ENCODE results near the gene EPM2AIP1. TPM values are rescaled to one million over a fixed set of nuclear protein-coding genes. Genes with fewer than 3 reads are reported as not detected.

Gene EPM2AIP1
- total RNA-seq, 2 experiments from 2014 or later = 20.0 to 21.3 TPM

DNA sequence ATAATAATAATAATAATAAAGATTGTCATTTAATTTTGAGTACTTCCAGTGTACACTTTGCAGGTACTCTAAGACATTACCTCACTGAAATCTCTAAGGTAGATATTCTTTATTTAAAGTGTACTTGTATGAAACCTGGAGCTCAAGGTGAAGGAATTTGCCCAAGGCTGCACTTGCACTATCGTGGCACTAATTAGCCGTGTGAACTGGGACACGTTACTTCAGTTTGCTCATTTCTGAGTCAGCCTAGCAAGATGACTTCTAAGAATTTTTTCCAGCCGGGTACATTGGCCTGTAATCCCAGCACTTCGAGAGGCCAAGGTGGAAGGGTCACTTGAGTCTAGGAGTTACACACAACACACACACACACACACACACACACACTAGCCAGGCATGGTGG, 33.9 kb upstream of the EPM2AIP1 start:
- ChIA-PET CTCF (interaction anchor here (0.6 kb wide), 1 partner anchor 159 kb away, joined by 3 read pairs; no protein-coding TSS in a partner anchor), POLR2A (no interaction called here)
- Mint-ChIP-seq H3K9me3 (no peaks in the 10 kb centered on the region), H3K4me1 (peaks cover 16% of the 10 kb centered on the region), H3K4me3 (no peak overlapping the region), H3K36me3 (ENCODE audit: low read depth) (peaks cover 58% of the 10 kb centered on the region), H3K27me3 (no peaks in the 10 kb centered on the region), H3K27ac (no peak overlapping the region)
- DNase-seq = no peak

- CTCF ChIA-PET = interaction anchor here (1.3 kb wide), 1 partner anchor 188 kb away, joined by 3 read pairs; no protein-coding TSS in a partner anchor
- H3K27me3 Mint-ChIP-seq = no peaks in the 10 kb centered on the region
- H3K4me3 Mint-ChIP-seq = no peak overlapping the region
- peaks cover 13% of the 10 kb centered on the region for H3K4me1 Mint-ChIP-seq
- H3K27ac Mint-ChIP-seq = no peak overlapping the region
- no peaks in the 10 kb centered on the region for H3K9me3 Mint-ChIP-seq
- DNase-seq = no peak
- POLR2A ChIA-PET = interaction anchor here (0.6 kb wide), 1 partner anchor 227 kb away, joined by 3 read pairs; no protein-coding TSS in a partner anchor
- peaks cover 58% of the 10 kb centered on the region for H3K36me3 Mint-ChIP-seq (ENCODE audit: low read depth)
Measured at GRCh38 chr3:37025561-37026335, 32.8 kb upstream of the EPM2AIP1 start.

DNA sequence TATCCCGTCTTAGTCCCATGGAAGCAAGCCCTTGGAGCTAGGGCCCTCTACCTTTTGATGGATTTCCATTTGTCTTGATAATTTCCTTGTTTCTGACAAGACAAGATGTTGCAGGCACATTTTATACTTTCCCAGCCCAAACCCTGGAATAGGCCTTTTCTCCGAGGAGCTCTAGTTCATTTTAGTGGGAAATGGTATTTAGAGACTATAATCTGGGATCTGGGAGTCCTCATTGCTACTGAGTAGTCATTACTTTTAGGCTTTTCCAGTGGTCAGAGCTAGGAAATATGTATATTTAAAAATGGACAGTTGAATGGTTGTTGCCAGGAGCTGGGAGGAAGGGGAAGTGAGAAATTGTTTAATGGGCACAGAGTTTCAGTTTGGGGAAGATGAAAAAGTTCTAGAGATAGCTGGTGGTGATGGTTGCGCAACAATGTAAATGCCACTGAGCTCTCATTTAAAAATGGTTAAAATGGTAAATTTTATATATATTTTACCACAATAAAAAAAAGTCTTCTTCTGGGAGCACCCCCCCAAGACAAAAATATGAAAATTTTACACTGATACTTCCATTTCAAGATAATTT, 32.0 kb upstream of the EPM2AIP1 start:
- no peak for DNase-seq
- Mint-ChIP-seq H3K9me3 (no peaks in the 10 kb centered on the region), H3K4me1 (peaks cover 10% of the 10 kb centered on the region), H3K4me3 (no peak overlapping the region), H3K36me3 (ENCODE audit: low read depth) (peaks cover 64% of the 10 kb centered on the region), H3K27me3 (no peaks in the 10 kb centered on the region), H3K27ac (no peak overlapping the region)
- CTCF ChIA-PET = interaction anchor here (1.2 to 1.3 kb wide), 2 partner anchors 189 to 262 kb away, joined by 3 read pairs; no protein-coding TSS in a partner anchor
- POLR2A ChIA-PET = interaction anchor here (0.6 kb wide), 2 partner anchors 10 to 48 kb away, joined by 3 to 5 read pairs; no protein-coding TSS in a partner anchor

DNA sequence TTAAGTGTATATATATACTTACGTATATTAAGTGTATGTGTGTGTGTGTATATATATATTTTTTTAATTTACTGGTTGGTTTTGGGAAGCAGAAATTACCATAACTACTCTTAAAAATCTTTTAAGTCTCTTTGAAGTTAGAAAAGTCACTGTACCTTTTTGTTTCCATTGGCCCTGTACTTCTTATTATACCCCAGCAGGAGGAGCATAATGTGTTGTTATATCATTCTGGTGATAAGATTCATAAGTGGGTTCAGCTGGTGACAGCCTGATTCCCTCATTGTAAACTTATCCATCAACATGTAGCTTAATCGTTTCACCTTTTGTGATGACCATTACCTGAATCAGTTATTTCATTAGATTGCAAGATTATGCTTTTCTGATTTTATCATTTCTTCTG, 31.2 kb upstream of the EPM2AIP1 start:
- Mint-ChIP-seq H3K4me3 (no peak overlapping the region), H3K36me3 (ENCODE audit: low read depth) (peaks cover 69% of the 10 kb centered on the region), H3K27ac (no peak overlapping the region), H3K9me3 (no peaks in the 10 kb centered on the region), H3K27me3 (no peaks in the 10 kb centered on the region), H3K4me1 (peaks cover 10% of the 10 kb centered on the region)
- ChIA-PET CTCF (interaction anchor here (1.2 to 1.3 kb wide), 2 partner anchors 190 to 263 kb away, joined by 3 read pairs; no protein-coding TSS in a partner anchor), POLR2A (interaction anchor here (0.5 kb wide), 1 partner anchor 76 kb away, joined by 5 read pairs; no protein-coding TSS in a partner anchor)
- no peak for DNase-seq

- ChIA-PET CTCF (no interaction called here), POLR2A (no interaction called here)
- no peaks in the 10 kb centered on the region for H3K27me3 Mint-ChIP-seq
- no peak for DNase-seq
- no peak overlapping the region for H3K4me3 Mint-ChIP-seq
- no peaks in the 10 kb centered on the region for H3K9me3 Mint-ChIP-seq
- H3K27ac Mint-ChIP-seq = no peak overlapping the region
- H3K36me3 Mint-ChIP-seq (ENCODE audit: low read depth) = peaks cover 65% of the 10 kb centered on the region
- H3K4me1 Mint-ChIP-seq = no peaks in the 10 kb centered on the region
Measured at GRCh38 chr3:37017683-37018082, 24.8 kb upstream of the EPM2AIP1 start.

GRCh38 chr3:37016903-37017302, 24.0 kb upstream of the EPM2AIP1 start:
- no peak overlapping the region for H3K27ac Mint-ChIP-seq
- H3K9me3 Mint-ChIP-seq = no peaks in the 10 kb centered on the region
- peaks cover 62% of the 10 kb centered on the region for H3K36me3 Mint-ChIP-seq (ENCODE audit: low read depth)
- no peaks in the 10 kb centered on the region for H3K27me3 Mint-ChIP-seq
- H3K4me3 Mint-ChIP-seq = no peak overlapping the region
- ChIA-PET CTCF (no interaction called here), POLR2A (no interaction called here)
- DNase-seq = no peak
- H3K4me1 Mint-ChIP-seq = no peaks in the 10 kb centered on the region

- no peak overlapping the region for H3K27ac Mint-ChIP-seq
- POLR2A ChIA-PET = interaction anchor here (0.6 kb wide), 1 partner anchor 9 kb away, joined by 5 read pairs; no protein-coding TSS in a partner anchor
Measured at GRCh38 chr3:37015642-37016041, 22.7 kb upstream of the EPM2AIP1 start.

GRCh38 chr3:37014620-37015019, 21.7 kb upstream of the EPM2AIP1 start:
- ChIA-PET CTCF (no interaction called here), POLR2A (no interaction called here)
- no peaks in the 10 kb centered on the region for H3K9me3 Mint-ChIP-seq
- peaks cover 53% of the 10 kb centered on the region for H3K36me3 Mint-ChIP-seq (ENCODE audit: low read depth)
- no peak overlapping the region for H3K4me3 Mint-ChIP-seq
- peaks cover 2% of the 10 kb centered on the region for H3K4me1 Mint-ChIP-seq
- DNase-seq = no peak
- H3K27me3 Mint-ChIP-seq = no peaks in the 10 kb centered on the region
- H3K27ac Mint-ChIP-seq = no peak overlapping the region

More at GRCh38 chr3:37015642-37016041, 22.7 kb upstream of the EPM2AIP1 start:
- DNase-seq = no peak
- CTCF ChIA-PET = no interaction called here
- H3K4me3 Mint-ChIP-seq = no peak overlapping the region
- H3K36me3 Mint-ChIP-seq (ENCODE audit: low read depth) = peaks cover 61% of the 10 kb centered on the region
- H3K9me3 Mint-ChIP-seq = no peaks in the 10 kb centered on the region
- H3K27me3 Mint-ChIP-seq = no peaks in the 10 kb centered on the region
- H3K4me1 Mint-ChIP-seq = peaks cover 2% of the 10 kb centered on the region

DNA sequence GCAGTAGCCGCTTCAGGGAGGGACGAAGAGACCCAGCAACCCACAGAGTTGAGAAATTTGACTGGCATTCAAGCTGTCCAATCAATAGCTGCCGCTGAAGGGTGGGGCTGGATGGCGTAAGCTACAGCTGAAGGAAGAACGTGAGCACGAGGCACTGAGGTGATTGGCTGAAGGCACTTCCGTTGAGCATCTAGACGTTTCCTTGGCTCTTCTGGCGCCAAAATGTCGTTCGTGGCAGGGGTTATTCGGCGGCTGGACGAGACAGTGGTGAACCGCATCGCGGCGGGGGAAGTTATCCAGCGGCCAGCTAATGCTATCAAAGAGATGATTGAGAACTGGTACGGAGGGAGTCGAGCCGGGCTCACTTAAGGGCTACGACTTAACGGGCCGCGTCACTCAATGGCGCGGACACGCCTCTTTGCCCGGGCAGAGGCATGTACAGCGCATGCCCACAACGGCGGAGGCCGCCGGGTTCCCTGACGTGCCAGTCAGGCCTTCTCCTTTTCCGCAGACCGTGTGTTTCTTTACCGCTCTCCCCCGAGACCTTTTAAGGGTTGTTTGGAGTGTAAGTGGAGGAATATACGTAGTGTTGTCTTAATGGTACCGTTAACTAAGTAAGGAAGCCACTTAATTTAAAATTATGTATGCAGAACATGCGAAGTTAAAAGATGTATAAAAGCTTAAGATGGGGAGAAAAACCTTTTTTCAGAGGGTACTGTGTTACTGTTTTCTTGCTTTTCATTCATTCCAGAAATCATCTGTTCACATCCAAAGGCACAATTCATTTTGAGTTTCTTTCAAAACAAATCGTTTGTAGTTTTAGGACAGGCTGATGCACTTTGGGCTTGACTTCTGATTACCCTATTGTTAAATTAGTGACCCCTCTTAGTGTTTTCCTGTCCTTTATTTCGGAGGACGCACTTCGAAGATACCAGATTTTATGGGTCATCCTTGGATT, 674 bp upstream of the EPM2AIP1 start, which contains the start of gene MLH1:
Gene MLH1, plus strand, starts transcription at position 193 of the 958 bp plus-strand sequence. Its CDS starts 30 bp downstream, at position 223.
- peaks cover 47% of the 10 kb centered on the region for H3K4me1 Mint-ChIP-seq
- H3K4me3 Mint-ChIP-seq = no peak within 1 kb of the TSS
- no peaks in the 10 kb centered on the region for H3K27me3 Mint-ChIP-seq
- no peak within 1 kb of the TSS for H3K27ac Mint-ChIP-seq
- DNase-seq = peak; percentile 94
- POLR2A ChIA-PET = interaction anchor here (0.7 to 1.2 kb wide), 3 partner anchors 24 to 417 kb away, joined by 3 to 4 read pairs (median 4); no protein-coding TSS in a partner anchor
- H3K9me3 Mint-ChIP-seq = no peaks in the 10 kb centered on the region
- peaks cover 45% of the 10 kb centered on the region for H3K36me3 Mint-ChIP-seq (ENCODE audit: low read depth)
- CTCF ChIA-PET = interaction anchor here (0.9 to 1.1 kb wide), 4 partner anchors 18 to 1003 kb away, joined by 3 read pairs; no protein-coding TSS in a partner anchor

DNA sequence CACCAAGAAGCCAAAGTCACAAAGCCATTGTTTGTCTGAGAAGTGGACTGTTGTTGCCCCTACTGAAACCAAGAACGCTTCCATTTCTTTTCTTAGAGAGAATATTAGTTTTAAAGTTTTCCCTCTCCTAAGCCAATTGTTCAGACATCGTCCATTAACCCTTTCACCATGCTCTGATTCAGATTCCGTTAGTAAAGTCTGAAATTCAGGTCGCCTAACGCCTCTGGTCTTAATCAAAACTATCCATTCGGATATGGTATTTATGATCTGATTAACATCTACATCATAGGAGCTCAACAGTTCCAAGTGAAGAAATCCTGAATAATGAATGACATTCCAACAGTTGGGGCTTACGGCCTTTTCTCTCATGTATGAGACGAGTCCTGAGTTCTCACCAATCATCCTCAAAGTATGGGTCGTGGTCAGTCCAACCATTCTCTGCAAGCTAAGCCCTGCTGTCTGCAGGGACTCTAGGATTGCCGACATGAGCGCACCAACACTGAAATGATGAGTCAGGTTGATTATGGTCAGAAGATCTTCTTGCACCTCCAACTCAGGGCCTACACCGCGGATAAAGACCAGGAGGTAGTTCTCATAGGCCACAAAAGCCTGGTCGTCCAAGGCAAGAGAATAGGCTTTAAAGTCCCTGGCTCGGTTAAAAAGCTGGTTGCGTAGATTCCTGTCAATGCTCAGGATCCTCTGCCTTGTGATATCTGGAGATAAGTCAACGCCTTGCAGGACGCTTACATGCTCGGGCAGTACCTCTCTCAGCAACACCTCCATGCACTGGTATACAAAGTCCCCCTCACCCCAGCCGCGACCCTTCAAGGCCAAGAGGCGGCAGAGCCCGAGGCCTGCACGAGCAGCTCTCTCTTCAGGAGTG, 767 bp downstream of the EPM2AIP1 start:
- H3K4me1 Mint-ChIP-seq = peaks cover 51% of the 10 kb centered on the region
- DNase-seq = no peak
- peaks cover 4% of the 10 kb centered on the region for H3K9me3 Mint-ChIP-seq
- no peak overlapping the region for H3K4me3 Mint-ChIP-seq
- POLR2A ChIA-PET = interaction anchor here (0.6 to 1.2 kb wide), 3 partner anchors 22 to 80 kb away, joined by 3 to 4 read pairs (median 4); no protein-coding TSS in a partner anchor
- no peaks in the 10 kb centered on the region for H3K27me3 Mint-ChIP-seq
- CTCF ChIA-PET = interaction anchor here (0.5 to 1.8 kb wide), 10 partner anchors 18 to 1005 kb away, joined by 3 to 5 read pairs (median 3); no protein-coding TSS in a partner anchor
- H3K36me3 Mint-ChIP-seq (ENCODE audit: low read depth) = peaks cover 46% of the 10 kb centered on the region
- H3K27ac Mint-ChIP-seq = no peak overlapping the region

- no peak for DNase-seq
- CTCF ChIA-PET = interaction anchor here (1.0 to 1.8 kb wide), 3 partner anchors 17 to 33 kb away, joined by 3 to 5 read pairs (median 3); no protein-coding TSS in a partner anchor
- Mint-ChIP-seq H3K4me3 (no peak overlapping the region), H3K36me3 (ENCODE audit: low read depth) (peaks cover 42% of the 10 kb centered on the region), H3K27me3 (no peaks in the 10 kb centered on the region), H3K4me1 (peaks cover 48% of the 10 kb centered on the region), H3K27ac (no peak overlapping the region), H3K9me3 (peaks cover 4% of the 10 kb centered on the region)
- POLR2A ChIA-PET = no interaction called here
Measured at GRCh38 chr3:36991147-36991546, 1.8 kb downstream of the EPM2AIP1 start.
